Stimulated activated CD4-positive, alpha-beta T cell treated with anti-CD3 and anti-CD28 coated beads, Interleukin-2, amount 100 ng/mL, for 48 hours (primary cell): ENCODE results near the gene CCDC57.
"Not testable (repeated sequence)": the region's sequence is repeated elsewhere in the genome, so short reads cannot be mapped to it uniquely, and the experiment has no call there.

Experiments used
- DNase-seq, 2 donors: peaks; one replicate each; pipeline ENCODE4 v3.0.0-alpha.2; 2020

The CCDC57 gene

DNA sequence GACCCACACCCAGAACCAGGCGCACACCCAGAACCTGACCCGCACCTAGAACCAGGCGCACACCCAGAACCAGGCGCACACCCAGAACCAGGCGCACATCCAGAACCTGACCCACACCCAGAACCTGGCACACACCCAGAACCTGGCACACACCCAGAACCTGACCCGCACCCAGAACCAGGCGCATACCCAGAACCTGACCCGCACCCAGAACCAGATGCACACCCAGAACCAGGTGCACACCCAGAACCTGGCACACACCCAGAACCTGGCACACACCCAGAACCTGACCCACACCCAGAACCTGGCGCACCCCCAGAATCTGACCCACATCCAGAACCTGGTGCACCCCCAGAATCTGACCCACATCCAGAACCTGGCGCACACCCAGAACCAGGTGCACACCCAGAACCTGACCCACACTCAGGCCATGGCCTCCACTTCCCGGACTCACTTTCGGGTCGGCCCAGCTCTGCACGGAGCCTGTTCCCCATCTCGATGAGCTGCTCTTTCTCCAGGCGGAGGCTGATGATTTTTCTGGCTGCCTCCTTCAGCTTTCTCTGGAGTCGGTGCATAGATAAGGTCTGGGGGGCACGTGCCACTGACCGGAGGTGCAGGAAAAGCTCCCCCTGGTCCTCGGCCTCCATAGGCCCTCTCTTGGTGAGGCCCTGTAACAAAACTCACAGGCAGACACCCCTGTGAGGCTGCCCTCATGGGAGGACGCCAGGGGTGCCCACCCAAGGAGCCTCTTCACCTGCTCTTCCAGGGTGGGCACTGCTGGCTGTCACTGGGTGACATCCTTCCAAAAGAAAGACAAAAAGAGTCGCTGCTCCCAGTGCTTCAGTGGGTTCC lies 61.3 kb downstream of the CCDC57 start:
- no peak for DNase-seq

- DNase-seq, result no peak
These were observed 63.1 kb downstream of the CCDC57 start for GRCh38 chr17:82149401-82150099.

- DNase-seq, result no peak
These were observed 63.6 kb downstream of the CCDC57 start for GRCh38 chr17:82148997-82149396.

DNA sequence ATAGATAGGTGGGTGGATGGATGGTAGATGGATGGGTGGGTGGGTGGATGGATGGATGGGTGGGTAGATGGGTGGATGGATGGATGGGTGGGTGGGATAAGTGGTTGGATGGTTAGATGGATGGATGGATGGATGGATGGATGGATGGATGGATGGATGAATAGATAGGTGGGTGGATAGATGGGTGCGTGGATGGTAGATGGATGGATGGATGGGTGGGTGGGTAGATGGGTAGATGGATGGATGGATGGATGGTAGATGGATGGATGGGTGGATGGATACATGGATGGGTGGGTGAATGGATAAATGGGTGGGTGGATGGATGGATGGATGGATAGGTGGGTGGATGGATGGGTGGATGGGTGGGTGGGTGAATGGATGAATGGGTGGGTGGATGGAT lies 64.6 kb downstream of the CCDC57 start:
- DNase-seq, result no peak

DNA sequence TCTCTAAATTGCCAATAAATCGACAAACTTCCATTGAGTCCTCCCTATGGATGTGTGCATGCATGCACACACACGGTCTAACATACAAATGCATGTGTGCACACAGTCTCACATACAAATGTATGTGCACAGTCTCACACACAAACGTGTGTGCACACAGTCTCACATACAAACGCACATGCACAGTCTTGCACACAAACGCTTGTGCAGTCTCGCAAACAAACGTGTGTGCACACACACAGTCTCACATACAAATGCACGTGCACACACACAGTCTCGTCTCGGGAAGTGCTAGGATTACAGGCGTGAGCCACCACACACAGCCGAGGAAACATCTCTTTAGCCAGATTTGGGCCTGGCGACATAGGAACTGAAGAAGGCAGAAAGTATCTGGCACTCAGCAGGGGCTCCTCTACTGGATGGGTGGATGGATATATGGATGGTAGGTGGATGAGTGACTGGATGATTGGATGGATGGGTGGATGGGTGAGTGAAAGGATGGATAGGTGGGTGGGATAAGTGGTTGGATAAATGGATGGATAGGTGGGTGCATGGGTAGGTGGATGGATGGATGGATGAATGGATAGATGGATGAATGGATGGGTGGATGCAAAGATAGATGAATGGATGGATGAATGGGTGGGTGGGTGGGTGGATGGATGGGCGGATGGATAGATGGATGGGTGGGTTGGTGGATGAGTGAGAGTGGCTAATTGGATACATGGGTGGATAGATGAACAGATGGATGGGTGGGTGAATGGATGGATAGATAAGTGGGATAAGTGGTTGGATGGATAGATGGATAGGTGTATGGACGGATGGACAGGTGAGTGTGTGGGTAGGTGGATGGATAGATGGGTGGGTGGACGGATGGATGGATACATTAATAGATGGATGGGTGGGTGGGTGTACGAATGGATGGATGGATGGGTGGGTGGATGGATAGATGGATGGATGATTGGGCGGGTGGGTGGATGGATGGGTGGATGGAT lies 65.7 kb downstream of the CCDC57 start:
- no peak for DNase-seq

- no peak for DNase-seq
These were observed 67.0 kb downstream of the CCDC57 start for GRCh38 chr17:82145550-82146155.

DNA sequence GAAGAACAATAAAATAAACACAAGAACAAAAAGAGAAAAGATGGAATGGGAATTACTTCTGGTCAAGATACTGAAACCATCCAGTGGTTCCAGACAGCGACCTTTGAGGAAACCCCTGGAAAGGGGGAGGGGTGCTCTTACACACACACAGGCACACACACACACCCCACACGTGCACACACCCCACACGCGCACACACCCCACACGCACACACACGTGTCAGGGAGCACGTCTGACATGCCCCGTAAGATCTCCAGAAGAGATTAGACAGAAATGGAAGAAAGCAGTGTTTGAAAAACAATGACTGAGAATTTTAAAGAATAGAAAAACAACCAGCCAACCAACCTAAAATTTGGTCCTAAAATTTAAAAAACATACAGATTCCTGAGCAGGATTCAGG lies 69.3 kb downstream of the CCDC57 start:
- DNase-seq, result no peak

DNA sequence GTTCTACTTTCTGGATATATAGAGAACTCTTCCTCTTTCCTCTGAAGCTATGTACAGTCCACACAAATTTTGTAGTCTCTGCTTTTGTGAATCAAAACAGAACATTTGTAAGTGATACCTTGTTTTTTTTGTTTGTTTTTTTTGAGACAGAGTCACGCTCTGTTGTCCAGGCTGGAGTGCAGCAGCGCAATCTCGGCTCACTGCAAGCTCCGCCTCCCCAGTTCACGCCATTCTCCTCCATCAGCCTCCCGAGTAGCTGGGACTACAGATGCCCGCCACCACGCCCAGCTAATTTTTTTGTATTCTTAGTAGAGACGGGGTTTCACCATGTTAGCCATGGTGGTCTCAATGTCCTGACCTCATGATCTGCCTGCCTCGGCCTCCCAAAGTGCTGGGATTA lies 72.7 kb downstream of the CCDC57 start:
- not testable (repeated sequence) for DNase-seq

- DNase-seq, result no peak
These were observed 74.1 kb downstream of the CCDC57 start for GRCh38 chr17:82138511-82138992.

DNA sequence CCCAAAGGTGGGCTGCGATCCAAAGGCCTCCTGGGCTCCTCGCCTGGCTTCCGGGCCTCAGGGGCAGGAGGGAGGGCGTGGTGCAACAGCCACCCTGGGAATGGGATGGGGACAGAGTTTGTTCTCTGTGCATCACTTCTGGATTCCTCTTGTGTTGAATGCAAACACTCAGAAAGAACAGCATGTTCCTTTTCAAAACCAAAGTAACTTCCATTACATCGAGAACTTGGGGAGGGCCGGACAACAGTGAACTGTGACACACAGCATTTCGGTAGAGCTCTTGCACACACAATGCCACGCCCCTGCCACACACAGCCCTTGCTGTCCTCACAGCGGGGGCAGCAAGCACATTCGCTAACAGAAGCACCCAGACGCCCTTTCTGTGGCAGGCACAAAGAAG lies 78.5 kb downstream of the CCDC57 start:
- no peak for DNase-seq

DNA sequence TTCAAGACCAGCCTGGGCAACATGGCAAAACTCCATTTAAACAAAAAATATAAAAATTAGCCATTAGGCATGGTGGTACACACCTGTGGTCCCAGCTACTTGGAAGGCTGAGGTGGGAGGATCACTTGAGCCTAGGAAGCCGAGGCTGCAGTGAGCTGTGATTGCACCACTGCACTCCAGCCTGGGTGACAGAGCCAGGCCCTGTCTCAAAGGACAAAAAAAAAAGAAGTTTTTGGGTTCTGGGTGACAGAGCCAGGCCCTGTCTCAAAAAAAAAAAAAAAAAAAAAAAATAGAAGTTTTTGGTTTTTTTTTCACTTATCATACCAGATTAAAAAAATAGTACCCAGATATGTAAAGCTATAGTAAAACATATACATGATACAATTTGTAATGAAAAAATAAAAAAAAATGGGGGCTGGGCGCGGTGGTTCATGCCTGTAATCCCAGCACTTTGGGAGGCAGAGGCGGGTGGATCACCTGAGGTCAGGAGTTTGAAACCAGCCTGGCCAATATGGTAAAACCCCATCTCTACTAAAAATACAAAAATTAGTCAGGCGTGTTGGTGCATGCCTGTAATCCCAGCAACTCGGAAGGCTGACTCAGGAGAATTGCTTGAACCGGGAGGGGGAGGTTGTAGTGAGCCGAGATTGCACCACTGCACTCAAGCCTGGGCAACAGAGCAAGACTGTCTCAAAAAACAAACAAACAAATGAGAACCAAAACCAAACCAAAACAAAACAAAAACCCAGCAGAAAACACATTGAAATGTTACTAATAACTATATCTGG lies 79.3 kb downstream of the CCDC57 start:
- not testable (repeated sequence) for DNase-seq

DNA sequence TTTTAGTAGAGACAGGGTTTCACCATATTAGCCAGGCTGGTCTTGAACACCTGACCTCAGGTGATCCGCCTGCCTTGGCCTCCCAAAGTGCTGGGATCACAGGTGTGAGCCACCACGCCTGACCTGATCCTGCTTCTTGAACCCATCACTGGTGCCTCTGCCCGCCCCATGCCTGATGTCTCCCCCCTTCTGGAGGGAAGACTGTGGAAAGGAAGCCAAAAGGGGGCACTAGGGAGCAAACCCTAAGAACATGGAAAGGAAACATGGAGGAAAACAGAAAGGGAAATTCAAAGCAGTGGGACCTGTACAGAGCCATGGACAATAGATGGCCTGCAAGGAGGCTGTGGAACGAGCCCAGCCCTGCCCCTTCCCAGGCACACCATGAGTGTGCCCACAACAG lies 83.5 kb downstream of the CCDC57 start:
- DNase-seq, result no peak

DNA sequence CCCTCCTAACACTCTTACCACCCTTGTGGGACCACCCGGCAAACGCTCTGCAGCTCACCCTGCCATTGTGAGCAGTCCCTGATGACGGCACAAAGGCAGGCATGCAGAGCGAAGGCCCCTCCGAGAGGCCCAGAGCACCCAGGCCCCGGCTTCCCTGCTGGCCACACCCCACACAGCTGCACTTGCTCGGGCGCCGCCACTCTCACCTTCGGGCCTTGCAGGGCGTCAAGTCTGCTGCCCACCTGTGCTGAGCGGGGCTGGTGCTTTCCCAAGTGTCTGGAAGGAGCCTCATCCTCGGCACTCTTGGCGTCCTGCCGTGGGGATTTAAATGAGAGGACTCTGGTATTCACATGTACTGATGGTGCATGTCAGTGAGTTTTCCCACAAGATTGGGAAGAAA lies 84.4 kb downstream of the CCDC57 start:
- no peak for DNase-seq

DNA sequence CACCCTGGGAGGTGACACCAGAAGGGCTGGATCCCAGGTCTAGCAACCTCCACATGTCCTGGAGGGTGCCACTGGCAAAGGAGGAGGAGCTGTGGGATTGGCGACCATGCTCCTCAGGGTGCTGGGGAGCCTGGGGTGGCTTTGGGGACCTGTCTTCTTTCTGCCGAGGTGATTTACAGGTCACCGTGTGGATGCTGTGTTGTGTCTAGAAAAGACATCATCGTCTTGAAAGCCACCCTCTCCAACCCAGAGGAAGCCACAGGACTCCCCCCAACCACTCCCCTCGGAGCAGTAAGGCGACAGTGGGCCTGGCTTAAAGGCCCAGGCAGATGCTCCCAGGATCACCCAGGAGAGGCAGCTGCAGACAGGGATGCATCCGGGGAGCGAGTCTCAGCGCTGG lies 84.9 kb downstream of the CCDC57 start:
- no peak for DNase-seq

GRCh38 chr17:82127315-82127595 lies 85.4 kb downstream of the CCDC57 start:
- DNase-seq, result no peak

GRCh38 chr17:82126556-82127314 lies 85.9 kb downstream of the CCDC57 start:
- DNase-seq, result peak; percentile 37 to 48

GRCh38 chr17:82124101-82124500 lies 88.5 kb downstream of the CCDC57 start:
- DNase-seq, result no peak

DNA sequence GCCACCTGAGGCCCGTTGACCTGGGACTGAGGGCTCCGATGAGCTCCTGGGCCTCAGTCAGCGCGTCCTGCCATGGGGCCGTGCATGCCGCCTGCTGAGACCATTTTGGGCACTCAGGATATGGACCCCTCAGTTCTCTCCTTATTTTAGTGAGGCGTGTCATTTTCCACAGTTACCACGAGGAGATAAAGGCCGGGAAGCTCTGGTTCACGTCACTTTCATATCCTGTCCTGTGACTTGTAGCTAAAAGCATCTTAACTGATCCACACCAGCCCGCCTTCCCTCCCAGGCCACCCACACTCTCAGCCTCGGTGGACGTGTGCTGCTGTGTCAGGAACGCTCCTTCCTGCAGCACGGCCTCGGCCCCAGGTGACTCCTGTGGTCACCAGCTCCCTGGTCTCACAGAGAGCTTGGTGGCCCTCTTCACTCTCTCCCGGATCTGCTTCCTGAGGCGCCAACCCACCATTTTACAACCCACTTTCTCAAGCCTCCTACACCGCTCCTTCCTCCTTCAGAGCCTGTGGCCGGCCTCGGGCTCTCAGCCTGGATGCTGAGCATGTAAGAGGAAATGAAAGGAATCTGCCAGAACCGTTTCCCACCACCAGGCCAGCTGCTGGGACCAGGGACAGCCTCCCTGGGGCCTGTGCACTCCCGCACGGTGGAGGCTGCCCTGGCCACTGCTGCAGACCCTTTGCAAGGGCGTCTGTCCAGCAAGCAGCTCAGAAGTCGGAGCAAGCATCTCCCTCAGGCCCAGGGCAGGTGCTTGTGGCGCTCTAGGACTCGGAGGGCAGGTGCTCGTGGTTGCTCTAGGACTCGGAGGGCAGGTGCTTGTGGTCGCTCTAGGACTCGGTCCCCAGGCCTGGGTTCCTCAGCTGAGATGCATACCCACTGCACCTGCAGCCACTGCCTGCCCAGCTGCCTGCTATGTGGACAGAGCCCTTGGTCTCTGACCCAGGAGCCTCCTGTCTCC lies 90.7 kb downstream of the CCDC57 start:
- DNase-seq, result no peak

- no peak for DNase-seq
These were observed 91.4 kb downstream of the CCDC57 start for GRCh38 chr17:82121246-82121645.

- DNase-seq, result no peak
These were observed 92.5 kb downstream of the CCDC57 start for GRCh38 chr17:82120148-82120547.
